ENCODE data around the gene COL5A1.

COL5A1 gene

DNA sequence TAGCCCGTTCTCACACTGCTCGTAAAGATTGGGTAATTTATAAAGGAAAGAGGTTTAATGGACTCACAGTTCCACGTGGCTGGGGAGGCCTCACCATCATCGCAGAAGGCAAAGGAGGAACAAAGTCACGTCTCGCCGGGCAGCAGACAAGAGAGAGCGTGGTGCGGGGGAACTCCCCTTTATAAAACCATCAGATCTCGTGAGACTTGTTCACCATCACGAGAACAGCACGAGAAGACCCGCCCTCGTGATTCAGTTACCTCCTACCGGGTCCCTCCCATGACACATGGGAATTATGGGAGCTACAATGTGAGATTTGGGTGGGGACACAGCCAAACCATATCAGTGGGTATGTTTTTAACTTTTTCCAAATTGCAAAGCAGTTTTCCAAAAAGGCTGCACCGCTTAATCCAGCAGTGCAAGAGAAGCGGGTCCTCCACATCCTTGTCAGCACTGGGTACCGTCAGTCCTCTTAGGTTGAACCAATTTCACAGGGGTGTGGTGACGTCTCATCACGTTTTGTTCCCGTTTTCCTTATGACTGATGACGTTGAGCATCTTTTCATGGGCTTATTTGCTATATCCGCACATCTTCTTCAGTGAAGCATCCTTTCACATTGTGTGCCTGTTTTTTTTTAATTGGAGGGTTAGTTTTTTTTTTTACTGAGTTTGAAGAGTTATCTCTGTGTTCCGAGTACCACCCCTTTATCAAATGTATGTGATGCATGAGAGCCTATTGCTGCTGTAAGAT, 231.1 kb downstream of the COL5A1 start:
- DNase-seq (ENCODE audit: low read depth in 2 of 2): no peak

DNA sequence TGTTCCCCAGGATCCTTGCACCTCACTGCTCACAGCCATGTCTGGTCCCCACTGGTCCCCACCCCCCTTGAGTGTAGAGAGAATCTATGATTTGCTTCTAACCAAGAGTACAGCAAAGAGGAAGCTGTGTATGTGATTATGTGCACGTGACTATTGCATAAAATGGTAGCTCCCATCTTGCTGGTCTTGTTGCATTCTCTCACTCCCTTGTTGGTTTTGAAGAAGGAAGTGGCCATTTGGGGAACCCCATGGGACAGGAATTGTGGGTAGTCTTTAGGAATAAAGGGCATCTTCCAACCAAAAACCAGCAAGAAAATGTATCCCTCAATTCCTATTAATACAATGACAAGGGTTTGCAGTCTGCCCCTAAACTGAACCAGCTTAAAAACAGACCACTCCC, 233.8 kb downstream of the COL5A1 start:
- DNase-seq (ENCODE audit: low read depth in 2 of 2): no peak

DNA sequence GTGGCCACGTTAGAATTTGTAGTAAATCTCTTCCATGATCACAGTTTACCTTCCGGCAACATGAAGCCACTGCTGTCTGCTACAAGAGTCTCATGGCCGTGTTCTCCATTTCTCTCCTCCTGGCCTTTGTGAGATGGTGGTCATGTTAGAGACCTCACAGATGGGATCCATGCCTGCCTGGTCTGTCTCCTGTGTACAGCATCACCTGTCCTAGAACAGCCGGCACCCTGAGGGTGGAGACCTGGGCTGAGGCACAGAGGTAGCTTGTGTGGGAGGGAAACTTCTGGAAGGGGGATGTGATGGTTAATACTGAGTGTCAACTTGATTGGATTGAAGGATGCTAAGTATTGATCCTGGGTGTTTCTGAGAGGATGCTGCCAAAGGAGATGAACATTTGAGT, 235.9 kb downstream of the COL5A1 start:
- no peak for DNase-seq (ENCODE audit: low read depth in 2 of 2)

DNA sequence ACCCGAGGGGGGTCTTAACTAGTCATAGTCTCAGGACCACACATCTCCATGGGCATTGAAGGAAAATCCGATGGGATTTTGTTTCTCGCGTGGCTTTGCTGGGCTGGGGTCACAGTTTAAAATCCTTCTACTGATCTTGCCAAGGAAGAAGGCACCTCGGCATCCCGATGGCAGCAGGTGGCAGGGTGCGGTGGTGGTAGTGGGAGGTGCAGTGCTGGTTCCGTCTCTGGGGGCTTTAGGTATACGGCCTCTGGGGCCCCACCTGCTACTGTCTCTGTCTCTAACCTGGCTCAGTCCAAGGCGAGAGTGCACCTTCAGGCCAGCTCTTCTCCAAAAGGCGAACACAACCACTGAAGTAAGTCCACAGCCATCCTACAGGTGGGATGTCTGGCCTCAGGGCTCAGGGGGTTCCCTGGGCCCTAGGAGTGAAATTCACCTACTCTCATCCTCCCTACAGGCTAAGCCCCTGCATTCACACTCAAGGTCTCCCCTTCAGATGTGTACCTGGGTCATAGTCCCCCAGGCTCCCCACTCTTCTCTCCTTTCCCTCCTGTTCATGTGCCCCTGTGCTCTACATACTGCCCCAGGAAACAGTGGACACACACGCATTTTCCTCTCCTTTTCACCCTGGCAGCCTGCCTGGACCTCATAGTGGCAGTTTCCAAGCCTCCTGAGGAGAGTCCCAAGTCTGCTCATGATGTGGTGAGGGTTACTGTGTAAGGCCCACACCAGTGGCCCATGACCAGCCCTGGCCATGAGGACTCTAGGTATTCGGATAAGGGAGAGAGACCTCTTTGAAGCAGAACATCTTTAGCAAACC, 238.3 kb downstream of the COL5A1 start:
- DNase-seq (ENCODE audit: low read depth in 2 of 2): no peak

DNA sequence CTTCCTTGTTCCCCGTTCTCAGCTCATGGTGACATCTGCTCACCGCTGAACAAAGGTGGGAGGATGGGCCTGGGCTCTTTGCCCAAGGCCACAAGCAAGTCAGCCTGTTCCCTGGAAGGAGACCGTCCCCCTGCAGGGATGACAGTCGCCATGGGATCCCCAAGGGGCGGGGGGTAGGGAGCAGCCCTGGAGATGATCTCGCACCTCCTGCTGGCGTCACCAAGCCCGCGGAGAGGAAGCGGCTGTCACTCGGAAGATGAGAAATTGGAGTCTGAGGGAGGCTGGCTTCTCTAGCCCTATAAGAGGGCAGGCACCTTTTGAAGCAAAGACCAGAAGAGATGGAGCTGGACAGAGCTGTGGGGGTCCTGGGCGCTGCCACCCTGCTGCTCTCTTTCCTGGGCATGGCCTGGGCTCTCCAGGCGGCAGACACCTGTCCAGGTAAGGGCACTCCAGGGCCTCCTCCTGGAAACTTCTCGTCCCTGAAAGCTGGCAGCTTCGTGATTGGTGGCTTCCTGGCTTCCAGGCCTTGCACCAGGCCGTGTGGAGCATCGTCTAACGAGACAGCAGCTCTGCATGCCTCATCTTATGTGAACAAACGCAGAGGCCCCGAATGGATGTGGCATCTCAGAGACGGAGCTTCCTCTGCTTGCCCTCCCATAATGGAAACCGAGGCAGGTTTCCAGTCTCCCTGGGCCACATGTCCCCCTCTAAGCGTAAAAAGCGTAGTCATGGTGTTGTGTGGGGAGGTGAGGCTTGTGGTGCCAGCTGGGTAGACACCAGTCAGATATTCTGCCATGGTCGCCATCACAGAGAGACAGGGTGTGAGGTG, 239.1 kb downstream of the COL5A1 start, which contains the start of gene FCN2:
Gene FCN2, plus strand, starts transcription at position 327 of the 829 bp plus-strand sequence. Its CDS starts 12 bp downstream, at position 339.
- DNase-seq (ENCODE audit: low read depth in 2 of 2): no peak

DNA sequence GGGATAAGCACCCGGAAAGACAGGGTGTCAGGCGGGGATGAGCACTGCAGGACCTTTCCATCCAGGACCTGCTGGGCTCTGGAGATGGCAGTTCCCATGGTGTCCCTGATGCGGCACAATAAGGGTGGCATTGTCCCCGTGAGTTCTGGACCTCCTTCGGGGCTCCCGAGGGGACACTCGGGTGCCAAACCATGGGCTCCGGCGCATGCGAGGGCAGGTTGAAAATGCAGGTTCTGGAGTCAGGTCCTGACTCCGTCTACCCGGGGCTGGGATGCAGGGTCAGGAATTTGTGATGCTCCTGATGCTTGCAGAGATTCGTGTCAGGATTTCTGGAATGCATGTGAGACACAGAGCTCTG, 239.7 kb downstream of the COL5A1 start:
- DNase-seq (ENCODE audit: low read depth in 2 of 2): no peak

DNA sequence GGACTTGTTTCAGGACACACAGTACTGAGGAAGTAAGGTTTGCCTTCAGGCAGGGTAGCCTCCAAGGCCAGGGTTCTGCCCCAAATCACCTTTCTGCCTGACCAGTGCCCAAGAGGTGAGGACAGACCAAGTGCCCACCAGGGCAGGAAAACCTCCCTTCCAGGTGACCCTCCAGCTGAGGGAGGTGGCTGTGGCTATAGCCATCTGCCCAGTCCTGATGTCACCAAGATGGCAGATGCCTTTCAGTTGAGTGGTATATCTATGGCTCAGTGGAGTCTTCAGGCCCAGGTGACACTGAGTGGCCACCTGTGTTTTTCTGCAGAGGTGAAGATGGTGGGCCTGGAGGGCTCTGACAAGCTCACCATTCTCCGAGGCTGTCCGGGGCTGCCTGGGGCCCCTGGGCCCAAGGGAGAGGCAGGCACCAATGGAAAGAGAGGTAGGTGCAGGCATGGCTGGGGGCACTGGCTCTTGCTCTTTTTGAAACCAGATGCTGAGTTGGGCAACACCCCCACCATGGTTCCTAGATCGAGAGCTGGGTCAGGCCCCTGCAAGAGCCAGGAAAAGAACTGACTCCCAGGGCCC, 240.7 kb downstream of the COL5A1 start:
- no peak for DNase-seq (ENCODE audit: low read depth in 2 of 2)

DNA sequence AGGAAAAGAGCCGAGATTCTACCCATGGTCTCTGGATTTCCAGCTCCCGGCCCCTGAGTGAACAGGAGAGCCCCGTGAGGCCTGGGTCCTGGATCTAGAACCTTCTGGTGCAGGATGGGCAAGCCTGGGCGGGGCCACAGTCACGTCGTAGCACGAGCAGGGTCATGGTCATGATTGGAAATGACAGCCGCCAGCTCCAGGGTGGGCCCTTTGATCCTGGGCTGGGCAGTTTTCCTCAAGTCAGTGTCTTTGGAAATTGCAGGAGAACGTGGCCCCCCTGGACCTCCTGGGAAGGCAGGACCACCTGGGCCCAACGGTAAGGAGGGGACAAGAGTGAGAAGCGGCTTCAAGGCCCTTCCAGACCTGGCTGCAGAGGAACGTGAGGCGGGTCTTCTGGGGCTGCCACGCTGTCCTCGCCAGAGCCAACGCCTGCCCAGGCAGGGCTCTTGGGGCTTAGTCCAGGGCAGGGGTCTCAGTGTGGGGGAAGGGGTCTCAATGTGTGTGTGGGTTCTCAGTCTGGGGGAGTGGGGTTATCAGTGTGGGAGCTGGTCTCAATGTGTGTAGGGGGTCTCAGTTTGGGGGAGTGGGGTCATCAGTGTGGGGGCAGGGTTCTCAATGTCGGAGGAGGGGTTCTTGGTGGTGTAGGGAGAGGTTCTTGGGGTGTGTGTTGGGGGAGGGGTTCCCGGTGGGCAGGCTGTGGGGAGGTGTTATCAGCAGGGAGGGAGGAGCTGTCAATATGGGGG, 241.6 kb downstream of the COL5A1 start:
- no peak for DNase-seq (ENCODE audit: low read depth in 2 of 2)

DNA sequence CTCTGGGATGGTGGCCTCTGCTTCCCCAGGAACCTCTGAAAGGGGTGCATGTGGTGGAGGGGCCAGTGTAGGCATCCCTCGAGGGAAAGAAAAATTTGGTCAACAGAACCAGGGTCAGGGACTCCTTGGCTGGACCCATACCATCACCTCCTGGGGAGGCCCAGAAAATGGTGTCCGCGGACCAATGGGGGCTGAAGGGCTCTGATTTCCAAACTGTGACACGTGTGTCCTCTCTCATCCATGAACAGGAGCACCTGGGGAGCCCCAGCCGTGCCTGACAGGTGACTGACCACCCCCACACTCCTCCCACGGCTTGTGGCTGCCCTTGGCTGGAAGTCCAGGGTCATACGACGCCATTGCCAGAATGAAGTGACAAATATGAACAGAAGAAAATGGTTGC, 242.9 kb downstream of the COL5A1 start:
- no peak for DNase-seq (ENCODE audit: low read depth in 2 of 2)

DNA sequence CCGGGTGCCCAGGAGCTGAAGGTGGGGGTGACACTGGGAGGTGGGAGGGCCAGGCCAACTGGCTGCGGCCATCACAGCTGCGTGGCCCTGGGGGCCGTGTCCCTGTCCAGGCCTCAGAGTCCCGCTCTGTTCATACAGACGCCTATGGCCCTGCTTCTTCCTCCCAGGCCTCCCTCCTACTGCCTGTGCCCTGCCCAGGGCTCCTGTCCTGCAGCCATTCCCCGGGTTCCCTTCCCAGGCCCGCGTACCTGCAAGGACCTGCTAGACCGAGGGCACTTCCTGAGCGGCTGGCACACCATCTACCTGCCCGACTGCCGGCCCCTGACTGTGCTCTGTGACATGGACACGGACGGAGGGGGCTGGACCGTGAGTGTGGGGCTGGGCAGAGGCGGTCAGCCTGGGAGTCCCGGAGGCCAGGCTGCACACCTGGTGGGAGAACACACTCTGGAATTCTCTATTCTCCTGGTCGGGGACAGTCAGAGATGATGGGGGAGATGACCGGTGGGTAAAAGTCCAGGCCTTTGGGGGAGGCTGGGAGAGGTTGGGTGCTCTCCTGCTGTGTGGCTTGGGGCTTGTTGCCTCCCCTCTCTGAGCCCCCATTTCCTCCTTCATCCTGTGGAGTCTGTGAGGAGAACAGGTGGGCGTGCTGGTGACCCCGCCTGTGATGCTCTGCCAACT, 243.5 kb downstream of the COL5A1 start:
- DNase-seq (ENCODE audit: low read depth in 2 of 2): no peak

DNA sequence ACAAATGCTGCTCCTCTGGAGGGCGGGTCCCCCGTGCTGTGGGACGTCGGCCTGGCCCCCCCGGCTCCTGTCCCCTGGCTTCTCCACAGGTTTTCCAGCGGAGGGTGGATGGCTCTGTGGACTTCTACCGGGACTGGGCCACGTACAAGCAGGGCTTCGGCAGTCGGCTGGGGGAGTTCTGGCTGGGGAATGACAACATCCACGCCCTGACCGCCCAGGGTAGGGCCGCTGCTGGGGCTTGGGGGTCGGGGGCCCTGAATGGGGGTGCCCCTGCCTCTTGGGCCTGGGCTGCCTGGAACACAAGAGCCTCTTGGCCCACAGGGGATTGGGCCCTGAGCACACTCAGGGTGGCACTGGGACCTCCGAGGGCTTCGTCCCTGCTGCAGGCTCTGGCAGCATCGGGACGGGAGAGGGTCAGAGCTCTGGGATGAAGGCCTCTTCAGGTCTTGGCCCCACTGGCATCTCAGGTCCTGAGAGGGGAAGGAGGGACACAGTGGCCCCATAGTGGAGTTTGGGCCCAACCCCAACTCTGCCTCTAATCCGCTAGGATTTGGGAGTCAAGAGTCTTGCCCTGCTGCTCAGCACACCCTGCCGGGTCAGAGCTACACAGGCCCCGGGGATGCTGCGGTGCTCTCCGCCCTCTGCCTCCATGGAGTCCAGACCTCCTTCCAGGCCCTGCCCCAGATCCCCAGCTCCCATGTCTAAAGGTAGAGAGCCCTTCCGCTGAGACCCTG, 244.2 kb downstream of the COL5A1 start:
- no peak for DNase-seq (ENCODE audit: low read depth in 2 of 2)

DNA sequence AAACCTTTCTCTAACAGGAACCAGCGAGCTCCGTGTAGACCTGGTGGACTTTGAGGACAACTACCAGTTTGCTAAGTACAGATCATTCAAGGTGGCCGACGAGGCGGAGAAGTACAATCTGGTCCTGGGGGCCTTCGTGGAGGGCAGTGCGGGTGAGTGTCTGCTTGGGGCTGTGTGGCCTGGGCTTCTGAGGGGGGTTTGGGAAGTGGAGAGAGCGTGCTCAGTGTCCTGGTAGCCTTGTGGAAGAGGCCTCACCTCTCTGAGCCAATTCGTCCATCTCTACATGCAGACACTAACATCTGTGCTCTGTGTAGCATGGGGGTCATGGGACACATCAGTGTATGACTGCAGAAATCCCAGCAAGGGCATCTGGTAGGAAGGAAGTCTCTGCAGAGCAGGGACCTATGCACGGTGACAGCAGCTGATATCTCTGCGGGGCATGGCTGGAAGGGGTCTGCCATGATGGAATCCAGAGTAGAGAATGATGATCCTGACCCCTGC, 244.9 kb downstream of the COL5A1 start:
- DNase-seq (ENCODE audit: low read depth in 2 of 2): no peak

DNA sequence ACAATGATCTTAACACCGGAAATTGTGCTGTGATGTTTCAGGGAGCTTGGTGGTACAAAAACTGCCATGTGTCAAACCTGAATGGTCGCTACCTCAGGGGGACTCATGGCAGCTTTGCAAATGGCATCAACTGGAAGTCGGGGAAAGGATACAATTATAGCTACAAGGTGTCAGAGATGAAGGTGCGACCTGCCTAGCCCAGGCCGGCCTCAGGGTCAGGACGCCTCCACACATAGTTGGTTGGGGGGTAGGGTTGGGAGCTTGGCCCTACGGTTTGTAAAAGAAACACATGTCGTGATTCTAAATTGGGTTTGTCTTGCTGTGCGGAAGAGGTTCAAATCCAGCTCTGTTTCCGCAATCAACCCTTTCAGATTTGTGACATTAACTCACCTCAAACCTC, 245.6 kb downstream of the COL5A1 start:
- DNase-seq (ENCODE audit: low read depth in 2 of 2): no peak

DNA sequence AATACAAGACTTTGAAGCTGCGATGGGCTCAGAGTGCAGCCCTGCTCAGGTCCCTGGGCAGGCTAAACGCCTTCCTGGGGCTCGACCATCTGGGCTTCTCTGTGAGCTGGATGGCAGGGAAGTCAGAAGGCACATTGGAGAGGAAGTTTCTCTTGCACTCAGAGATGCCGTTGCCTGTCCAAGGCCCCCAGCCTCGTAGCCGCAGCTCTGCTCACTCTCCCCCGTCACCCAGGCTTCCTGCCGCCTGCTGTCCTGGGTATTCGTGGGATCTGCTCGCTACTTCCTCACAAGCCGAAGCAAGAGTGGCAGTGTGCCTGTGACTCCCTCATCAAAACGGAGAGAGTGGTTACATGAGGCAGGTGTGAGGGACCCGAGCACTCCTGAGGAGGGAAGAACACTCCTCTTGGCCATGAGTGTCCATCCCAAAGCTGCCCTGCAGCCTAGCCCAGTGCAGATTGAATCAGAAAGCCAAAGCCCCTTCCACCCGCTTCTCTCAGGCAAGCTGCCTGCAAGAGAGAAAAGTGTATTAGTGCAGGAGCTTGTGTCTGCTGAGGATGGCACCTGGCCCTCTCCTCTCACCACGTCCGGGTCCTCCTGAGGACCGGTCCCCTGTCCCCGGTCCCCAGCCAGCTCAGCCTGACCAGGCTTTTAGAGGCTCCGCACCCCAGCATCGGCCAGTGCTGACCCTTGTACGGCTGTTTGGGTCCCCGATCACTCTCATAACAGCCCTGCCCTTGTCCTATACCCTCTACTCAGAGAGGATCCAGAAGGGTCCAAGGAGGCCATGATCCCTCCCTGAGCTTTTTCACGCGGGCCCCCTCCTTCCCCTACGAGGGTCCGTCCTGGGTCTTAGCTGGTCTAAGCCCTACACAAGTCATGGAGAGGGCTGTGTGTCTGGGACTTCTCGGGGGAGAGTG, 246.3 kb downstream of the COL5A1 start:
- no peak for DNase-seq (ENCODE audit: low read depth in 2 of 2)

DNA sequence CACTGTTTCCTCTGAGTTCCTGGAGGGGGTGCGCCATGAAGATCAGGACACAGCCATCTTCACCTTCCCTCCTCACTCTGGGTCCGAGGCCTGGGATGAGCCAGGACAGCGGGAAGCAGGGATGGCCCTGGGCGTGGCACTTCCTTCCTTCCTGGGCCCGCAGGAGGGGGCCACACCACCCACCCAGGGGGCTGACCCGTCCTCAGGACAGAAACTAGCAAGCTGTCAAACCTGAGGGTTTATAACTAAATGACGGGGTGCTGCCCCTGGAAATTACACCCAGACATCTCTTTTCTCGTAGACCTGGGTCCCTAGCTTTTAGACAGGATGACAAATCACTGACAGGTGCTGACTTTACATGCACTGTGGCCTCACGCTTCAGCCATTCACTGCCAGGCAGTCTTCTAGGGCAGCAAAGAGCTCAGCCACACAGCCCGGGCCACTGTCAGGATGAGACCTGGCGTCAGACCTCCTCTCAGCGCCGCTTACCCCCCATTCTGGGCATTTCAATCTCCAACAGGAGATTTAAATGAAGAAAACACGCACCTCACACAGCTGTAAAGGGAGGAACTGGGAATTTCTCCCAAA, 247.1 kb downstream of the COL5A1 start:
- no peak for DNase-seq (ENCODE audit: low read depth in 2 of 2)

DNA sequence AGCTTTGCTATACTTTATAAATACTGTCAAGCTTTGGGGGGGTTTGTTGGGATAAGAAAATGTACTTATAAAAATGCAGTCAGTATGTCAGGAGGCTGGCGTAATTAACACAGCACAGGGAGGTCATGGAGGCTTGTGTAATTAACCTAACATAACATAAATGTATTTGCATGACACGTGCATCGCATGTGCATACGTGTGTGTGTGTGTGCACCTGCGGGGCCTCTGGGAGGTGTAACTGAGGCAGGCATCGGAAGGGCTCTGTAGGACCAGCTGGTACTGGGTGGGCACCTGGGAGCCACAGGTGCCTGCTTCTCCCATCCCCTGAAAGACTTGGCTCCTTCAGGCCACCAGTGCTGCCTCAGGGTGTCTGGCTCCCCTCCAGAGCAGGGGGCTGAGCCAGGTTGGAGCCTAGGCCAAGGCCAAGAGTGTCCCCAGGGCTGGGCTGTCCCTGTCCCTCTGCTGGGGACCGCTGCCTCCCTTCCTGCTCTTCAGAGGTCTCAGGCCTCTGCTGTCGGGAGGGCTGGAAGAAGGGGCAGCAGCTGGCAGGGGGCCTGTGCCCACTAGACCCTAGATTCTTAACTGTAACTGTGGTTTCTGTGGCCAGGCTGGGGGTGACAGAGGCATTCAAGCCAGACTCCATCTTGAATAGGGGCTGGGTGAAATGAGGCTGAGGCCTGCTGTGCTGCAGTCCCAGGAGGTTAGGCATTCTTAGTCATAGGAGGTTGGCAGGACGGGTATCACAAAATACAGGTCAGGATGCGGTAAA, 248.0 kb downstream of the COL5A1 start:
- DNase-seq (ENCODE audit: low read depth in 2 of 2): no peak

DNA sequence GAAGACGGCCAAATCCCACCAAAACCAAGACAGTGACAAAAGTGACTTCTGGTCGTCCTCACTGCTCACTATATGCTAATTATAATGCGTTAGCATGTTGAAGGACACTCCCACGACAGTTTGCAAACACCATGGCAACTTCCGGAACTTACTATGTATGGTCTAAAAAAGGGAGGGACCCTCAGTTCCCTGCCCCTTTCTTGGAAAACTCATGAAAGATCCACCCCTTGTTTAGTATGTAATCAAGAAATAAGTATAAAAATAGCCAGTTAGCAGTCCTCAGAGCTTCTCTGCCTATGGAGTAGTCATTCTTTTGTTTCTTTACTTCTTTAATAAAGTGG, 248.5 kb downstream of the COL5A1 start:
- no peak for DNase-seq (ENCODE audit: low read depth in 2 of 2)

DNA sequence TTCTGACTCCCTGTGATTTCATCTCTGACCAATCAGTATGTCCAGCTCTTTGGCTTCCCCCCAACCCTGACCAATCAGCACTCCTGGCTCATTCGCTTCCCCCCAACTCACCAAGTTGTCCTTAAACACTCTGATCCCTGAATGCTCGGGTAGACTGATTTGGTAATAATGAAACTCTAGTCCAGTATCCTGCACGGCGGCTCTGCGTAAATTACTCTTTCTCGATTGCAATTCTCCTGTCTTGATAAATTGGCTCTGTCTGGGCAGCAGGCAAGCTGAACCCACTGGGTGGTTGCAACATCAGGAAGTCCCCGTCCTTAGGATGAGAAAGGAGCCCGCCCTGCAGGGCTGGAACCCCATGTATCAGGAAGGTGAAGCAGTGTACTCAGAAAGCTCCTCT, 249.4 kb downstream of the COL5A1 start:
- DNase-seq (ENCODE audit: low read depth in 2 of 2): no peak

All from fibroblast of skin of left biceps (primary cell).